ENCODE data around the gene KCNC1.

The KCNC1 gene

DNA sequence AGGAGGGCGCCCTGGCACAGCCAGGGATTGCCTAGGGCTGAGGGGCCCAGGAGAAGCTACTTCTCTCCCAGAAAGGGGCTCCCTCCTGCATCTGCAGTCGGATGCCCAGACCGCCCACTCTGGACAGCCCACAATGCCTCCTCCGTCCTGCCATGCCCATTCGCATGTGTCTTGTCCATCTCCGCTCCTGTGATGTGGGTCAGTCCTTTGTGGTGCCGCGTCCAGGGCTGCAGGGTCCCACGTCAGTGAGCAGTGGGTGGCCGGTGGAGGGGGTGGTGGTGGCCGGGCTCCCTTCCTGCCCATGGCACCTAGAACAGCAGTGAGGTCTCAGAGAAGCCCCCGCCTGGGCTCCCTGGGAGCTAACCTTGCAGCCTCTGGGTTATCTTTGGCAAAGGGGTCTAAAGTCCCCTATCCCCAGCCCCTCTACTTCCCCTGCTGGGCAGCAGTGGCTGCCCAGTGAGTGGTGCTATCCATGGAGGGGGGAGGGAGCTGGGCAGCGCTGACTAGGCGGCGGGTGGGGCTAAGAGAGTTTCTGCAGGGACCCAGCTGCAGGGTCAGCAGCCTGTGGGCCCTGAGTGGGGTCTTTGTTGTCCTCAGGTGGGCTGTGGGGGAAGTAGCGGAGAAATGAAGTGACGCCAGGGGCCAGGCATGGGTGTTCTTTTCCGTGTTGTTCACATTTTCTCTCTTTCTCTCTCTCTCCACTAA, 41.1 kb downstream of the KCNC1 start:
- no peak for DNase-seq

DNA sequence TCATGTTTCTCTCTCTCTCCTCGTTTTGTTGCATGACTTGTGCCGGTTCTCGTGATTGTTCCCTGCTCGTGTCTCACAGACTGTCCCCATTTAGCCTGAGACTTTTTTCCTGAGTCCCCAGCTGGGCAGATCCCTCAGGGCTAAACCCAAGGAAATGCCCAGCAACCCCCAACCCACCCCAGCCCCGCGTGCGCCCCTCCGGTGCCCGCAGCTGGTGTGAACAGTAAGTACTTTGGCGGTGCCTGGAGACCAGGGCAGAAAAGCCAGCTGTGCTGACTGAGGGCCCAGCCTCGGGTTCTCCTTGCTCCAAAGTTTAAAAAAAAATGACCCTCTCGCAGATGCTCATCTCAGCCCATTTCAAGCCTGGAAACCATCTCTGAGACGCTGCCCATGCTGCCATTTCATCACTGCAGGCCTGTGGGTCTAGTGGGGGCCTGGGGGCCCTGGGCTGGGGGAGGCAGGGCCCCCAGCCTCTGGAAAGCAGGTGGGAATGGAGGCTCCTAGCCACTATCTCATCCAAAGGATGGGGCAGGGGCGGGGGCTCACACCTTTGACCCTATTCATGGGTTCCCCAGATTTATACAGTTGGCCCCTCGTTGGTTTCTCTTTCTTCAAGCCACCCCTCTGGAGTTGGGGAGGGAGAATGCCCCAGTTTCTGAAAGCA, 41.8 kb downstream of the KCNC1 start:
- no peak for DNase-seq

DNA sequence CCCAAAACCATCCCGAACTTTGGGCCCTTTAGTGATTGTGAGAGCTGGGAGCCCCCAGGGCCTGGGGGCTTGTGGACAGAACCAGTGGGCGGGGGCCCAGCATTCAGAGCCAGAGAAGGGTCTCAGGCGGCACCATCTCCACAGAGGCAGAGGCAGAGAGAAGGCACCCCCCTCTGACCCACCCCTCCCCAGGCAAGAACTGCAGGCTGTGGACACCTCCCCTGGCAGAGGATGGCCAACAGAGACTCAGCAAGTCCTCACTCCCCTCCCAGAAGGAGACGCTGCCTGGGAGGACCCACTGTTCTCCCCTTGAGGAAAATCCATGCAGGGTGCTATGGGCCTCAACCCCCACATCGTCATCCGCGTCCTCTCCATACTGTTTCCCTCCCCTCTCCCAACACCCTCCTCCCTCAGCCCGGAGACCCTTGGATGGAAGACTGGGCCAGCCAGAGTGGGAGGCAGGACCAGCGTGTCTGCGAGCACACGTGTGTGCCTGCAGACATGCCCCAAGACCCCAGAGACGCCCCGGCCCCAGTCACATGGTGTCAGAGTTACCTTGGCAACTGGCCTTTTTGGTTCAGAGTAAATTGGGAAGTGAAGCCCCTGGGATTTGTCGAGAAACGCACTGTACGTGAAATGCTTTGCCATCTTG, 42.6 kb downstream of the KCNC1 start:
- DNase-seq, result no peak

- DNase-seq, result no peak
Observed at GRCh38 chr11:17777738-17778091, 43.1 kb downstream of the KCNC1 start.

GRCh38 chr11:17778352-17778751, 43.8 kb downstream of the KCNC1 start:
- no peak for DNase-seq

DNA sequence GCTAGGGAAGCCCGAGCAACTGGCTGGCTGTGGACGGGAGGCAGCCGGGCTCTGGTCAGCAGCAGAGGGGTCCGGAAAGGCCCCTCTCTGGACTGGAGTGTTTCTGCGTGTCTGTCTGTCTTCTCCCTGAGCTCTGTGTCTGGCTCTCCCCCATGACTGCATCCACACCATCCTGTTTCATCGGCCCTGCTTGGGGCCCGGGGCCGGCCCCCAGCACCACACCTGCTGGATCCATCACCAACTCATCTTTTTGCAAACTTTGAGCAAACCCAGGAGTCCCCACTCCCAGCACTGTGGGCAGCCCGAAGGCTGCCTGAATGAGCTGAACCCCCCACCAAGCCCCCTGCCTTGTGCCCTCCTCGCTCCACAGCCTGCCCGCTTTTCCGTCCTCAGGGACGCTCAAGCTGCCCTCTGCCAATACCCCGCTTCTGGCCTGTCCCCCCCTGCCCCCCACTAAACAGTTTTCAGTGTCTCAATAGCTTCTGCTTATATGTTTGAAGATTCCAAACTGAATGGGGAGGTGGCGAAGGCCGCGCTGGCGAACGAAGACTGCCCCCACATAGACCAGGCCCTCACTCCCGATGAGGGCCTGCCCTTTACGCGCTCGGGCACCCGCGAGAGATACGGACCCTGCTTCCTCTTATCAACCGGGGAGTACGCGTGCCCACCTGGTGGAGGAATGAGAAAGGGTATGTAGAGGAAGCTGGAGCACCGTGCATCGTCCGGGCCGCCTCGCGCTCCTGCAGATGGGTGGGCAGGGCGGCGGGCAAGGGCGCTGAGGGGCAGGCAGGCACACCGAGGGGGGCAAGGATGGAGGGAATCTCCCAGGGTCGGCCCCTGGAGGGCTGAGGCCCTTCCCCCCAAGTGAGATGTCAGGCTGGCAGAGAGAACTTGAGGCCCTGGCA, 44.6 kb downstream of the KCNC1 start:
- DNase-seq, result no peak

DNA sequence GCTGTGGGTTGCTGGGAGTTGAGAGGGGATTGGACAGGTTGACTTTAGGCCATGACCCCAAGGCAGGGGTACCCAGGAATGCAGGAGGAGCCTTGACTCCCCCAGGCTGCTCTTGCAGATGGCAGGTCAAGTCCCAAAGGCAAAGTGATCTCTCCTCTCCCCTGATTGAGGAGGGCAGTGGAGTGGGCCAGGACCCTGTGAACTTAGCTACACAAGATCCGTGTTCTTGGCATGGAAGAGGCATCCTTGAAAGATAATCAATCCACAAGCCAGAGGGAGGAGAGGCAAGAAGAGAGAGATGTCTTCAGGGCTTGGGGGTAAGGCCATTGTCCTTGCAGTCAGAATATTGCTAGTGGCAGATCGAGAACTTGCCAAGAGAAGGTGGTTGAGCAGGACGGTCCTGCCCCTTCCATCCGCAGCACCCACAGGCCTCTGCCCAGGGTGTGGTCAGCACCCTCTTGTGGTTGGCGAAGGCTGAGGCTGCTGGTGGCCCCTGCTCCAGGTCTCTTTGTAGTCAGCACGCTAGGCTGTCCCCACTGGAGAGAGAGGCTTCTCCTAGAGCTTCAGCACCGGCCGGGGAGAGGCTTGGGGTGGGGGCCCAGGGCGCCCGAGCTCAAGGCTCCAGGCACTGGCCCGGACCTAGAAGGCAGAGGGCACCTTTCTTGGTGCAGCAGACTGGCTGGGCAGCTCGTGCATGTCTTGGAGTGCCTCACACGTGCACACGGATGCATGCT, 45.4 kb downstream of the KCNC1 start:
- DNase-seq, result no peak

- DNase-seq, result no peak
Observed at GRCh38 chr11:17780668-17781067, 46.1 kb downstream of the KCNC1 start.

DNA sequence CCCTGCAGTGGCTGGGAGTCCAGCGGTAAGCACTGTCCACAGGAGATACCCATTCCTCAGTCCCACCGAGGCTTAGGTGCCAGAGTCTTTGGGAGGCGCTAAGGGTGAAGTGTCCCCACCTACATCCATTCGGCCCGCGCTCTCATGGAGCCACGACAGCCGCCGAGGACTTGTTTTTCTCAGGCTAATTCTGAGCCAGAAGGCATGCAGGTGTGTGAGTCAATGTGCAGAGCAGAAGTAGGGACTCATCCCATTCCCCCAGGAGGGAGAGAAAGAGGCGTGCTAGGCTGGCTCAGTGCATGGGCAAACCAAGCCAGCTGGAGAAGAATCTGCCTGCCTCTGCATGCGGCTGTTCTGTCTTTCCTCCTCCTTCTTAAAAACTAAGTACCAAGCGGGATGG, 46.6 kb downstream of the KCNC1 start:
- no peak for DNase-seq

DNA sequence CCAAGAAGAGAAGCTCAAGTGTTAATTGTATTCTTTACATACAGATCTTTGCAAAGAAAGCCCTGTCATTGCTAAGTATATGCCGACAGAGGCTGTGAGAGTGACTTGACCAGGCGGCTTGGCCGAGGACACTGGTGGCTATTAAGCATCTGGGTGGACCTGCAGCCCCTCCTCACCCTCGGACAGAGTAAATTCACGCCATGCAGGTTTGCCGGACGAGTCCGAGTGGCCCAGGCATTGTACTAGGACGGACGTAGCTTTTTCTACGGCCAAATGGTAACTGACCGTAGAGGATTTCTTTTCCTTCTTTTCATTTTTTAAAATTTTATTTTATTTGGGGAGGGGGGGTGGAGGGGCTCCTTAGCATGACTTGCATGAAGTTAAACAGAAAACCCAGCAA, 47.0 kb downstream of the KCNC1 start:
- DNase-seq, result no peak

DNA sequence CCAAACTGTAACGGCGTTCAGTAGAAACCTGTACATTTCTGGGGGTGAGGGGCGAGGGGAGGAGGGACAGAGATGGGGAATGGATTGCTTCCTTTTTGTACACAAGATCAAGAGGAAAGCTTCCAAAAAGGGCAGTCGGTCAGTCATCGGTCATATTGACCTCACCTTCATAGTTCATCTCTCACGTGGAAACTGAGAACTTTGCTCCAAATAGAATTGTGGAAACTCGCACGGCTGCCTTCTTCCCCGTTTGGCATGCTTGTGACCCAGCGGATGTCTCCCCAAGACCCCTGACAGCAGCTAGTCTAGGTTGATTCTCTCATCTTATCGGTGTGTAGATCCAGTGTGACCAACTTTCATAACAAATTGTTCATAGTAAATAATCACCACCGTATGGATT, 47.6 kb downstream of the KCNC1 start:
- no peak for DNase-seq

DNA sequence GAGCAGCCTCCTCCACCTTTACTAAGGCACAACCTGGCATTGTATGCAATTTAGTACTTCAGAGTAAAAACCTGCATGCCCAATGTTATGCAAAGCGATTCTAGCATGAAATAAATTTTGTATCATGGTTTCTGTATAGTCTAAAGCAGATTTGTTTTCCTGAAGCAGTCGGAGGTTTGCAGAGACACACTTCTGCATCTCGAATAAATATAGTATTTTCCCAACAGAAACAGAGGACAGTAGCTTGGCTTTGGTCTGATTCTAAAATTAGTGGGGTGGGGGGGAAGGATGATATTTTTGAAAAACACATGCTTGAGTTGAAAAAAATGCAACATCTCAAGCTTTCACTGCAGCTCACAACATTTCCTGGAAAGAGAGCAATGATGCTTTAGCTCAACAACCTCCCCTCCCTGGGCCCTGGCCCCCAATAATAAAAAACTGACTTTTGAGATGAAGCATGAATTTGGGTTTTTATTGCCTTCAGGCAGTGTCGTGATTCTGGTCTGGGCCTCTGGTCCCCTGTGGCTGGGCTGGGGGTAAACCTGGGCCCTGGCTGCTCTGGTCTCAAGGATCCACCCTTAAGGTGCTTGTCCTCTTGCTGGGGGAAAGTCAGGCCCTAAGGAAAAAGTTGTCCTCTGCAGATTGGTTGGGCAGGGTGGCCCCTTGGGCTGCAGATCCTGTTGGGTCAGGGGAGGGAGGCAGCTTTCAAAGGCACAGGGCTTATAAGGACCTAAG, 48.2 kb downstream of the KCNC1 start:
- DNase-seq, result no peak

DNA sequence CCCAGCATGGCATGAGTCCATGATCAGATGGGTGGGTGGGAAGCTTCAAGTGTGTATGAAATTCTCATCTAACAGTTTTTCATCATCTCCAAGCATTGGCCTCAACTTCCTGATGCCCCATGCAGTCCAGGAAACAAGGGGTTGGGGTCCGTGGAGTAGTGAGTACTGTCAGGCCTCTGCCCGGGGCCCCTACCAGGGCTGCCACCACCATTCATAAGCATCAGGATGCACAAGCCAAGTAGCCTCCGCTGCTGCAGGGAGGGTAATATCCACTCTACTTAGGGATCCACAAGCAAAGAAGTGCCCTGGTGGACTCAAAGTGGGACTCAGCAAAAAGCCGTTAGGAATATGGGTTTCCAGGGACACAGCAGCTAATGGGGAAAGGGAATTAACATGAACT, 49.3 kb downstream of the KCNC1 start:
- DNase-seq, result no peak

DNA sequence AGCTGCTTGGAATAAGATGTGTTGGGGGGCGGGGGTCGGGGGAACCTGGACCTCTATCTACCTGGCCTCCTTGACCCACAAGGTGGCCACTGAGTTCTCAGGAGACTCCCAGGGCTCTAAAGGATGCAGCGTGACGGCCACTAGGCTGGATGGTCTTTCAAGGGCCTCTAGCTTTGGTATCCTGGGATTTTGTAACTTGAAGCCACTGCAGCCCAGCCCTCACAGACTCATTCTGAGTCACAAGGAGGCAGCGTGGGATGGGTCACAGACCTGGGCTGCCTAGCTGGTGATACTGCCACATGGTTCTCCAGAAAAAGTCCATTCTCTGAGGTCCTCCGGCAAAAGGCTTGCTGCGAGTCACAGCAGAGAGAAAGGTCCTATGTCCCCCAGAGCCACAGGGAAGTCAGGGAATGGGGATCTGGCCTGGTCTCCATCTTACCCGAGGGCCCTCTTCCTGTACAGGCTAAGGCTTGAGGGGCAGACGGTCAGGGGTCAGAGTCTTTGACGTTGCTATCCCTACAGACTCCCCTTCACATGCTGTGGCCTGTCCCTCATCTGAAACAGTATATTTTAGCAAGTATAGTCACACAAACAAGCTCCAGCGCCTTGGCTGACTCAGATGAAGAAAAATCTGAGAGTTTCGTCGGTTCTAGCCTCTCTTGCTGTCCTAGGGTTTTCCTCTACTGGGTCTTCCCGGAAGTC, 52.4 kb downstream of the KCNC1 start:
- DNase-seq, result no peak

GRCh38 chr11:17788084-17788483, 53.5 kb downstream of the KCNC1 start:
- no peak for DNase-seq

DNA sequence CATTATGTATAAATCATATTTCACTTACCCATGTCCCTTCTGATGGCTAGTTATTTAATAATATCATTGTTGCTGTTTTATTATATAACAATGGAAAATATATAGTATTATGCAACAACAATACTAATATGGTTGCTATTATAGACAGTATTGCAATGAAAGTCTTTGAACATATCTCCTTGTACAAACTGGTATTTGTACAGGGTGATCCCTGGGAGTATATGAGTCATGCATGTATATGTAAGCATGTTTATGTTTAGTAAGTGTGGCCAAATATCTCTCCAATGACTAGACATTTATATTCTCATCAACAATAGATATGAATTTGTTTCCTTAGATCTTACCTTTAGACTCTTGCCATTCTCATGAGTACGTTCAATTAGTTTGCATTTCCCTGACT, 55.9 kb downstream of the KCNC1 start:
- no peak for DNase-seq

DNA sequence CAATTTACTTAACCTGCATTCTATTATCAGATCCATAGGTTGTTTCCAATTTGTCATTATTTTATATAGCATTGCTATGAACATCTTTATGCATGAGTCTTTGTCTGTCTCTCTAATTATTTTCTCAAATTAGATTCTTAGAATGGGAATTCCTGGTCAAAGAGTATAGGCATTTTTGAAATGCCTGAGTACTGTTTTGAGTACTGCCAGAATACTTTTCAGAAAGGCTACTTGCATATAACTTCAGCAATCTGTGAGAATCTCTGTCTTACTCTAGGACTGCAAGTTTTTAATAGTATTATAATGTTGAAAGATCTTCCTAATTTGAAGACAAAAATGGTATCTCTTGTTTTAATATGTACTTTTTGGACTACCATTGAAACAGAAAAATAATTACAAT, 56.6 kb downstream of the KCNC1 start:
- no peak for DNase-seq

- DNase-seq, result no peak
Observed at GRCh38 chr11:17792161-17792560, 57.6 kb downstream of the KCNC1 start.

- no peak for DNase-seq
Observed at GRCh38 chr11:17793642-17794170, 59.1 kb downstream of the KCNC1 start.

GRCh38 chr11:17794981-17795380, 60.4 kb downstream of the KCNC1 start:
- DNase-seq, result no peak

DNA sequence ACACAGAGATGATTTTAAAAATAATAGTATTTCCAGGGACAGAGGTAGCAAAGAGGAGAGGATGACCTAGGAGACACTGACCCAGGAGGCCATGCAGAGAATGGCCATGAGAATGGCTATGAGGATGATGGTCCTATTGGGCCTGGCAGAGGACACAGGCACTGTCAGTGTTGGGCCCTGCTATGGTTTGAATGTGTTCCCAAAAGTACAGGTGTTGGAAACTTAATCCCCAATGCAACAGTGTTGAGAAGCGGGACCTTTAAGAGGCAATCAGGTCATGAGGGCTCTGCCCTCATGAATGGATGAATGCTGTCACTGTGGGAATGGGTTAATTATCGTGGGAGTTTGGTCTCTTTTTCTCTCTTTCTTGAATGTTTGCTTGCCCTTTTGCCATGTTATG, 61.6 kb downstream of the KCNC1 start:
- DNase-seq, result no peak
